T-helper 2 cell treated with Interferon-gamma antibody and Interleukin-4, amounts not matched to agents 100 ng/mL and 5 ng/mL, for 36 hours (primary cell): ENCODE measurements around the gene TTC22. TPM values are rescaled to one million over a fixed set of nuclear protein-coding genes. Genes with fewer than 3 reads are reported as not detected.

Source experiments
- intact Hi-C: fragments of 100-400 bp; cut with micrococcal nuclease; formaldehyde crosslinking; loops from one replicate; pipeline ENCODE4 v1.15.1; 2023
- total RNA-seq: library from RNA; stranded (reverse); gene quantifications from 2 replicates; pipeline ENCODE4 v1.2.3, GENCODE V29; 2022

TTC22 gene
- total RNA-seq, 1 donor from 2014 or later, result 4.5 TPM

GRCh38 chr1:54834007-54834541 is 33.0 kb upstream of the TTC22 start:
- intact Hi-C loops, result no loop called here

DNA sequence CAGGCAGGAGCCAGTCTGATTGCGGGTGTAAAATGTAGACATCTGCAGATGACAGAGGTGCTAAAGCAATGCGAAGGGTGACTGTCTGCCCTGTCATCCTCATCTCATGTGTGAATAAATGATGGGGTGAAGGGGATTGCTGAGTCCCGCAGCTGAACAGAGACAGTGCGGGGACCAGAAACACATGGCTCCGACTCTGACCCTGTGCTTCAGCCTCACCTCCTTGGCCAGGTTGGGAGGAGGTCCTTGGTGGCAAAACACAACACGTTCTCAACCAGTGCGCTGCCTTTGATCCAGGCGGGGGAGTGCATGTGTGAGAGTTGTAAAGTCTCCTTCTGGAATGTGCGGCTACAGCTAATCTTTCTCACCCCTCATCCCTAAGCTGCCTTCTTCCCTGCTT is 32.0 kb upstream of the TTC22 start:
- intact Hi-C loops, result no loop called here

- intact Hi-C loops, result no loop called here
These were observed 25.2 kb upstream of the TTC22 start for GRCh38 chr1:54826226-54826816.

DNA sequence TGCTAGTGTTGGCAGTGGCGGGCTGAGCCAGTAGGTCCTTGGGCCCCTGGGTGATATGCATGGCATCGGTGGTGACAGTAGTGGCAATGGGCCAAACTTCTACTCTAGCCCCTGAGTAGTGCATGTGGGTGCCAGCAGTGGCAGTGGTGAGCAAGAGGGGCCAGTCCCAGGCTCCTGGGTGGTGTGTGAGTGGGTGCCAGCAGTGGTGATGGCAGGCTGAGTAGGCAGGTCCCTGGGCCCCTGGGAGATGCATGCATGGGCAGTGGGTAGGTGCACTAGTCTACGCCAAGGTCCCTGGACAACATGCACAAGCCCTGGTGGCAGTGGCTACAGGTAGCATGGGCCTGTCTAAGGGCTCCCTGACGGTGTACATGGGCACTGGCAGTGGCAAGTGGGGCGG is 24.6 kb upstream of the TTC22 start:
- intact Hi-C loops, result no loop called here

DNA sequence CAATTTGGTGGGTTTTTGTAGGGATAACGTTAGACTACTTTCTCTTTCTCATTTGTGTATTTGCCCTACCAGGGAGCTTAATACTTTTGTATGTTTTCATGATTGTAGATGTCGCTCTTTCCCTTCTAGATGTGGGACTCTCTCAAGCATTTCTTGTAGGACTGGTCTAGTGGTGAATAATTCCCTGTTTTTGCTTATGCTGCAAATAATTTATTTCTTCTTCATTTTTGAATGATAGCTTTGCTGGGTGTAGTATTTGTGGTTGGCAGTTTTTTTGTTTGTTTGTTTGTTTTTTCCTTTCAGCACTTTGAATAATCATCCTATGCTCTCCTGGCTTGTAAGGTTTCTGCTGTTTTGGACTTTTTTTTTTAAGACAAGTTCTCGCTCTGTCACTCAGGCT is 22.5 kb upstream of the TTC22 start:
- intact Hi-C loops, result no loop called here

DNA sequence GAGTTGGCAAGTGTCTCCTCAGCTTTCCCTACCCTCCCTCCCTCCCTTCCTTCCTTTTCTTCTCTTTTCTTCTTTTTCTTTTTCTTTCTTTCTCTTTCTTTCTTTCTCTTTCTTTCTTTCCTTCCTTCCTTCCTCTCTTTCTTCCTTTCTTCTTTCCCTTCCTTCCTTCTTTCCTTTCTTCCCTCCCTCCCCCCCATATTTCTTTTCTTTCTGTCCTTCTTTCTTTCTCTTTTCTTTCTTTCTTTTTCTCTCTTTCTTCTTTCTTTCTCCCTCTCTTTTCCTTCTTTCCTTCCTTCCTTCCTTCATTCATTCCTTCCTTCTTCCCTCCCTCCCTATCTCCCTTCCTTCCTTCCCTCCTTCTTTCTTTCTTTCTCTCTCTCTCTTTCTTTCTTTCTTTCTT is 18.6 kb upstream of the TTC22 start:
- intact Hi-C loops, result no loop called here

GRCh38 chr1:54819195-54819536 is 18.0 kb upstream of the TTC22 start:
- intact Hi-C loops, result no loop called here

DNA sequence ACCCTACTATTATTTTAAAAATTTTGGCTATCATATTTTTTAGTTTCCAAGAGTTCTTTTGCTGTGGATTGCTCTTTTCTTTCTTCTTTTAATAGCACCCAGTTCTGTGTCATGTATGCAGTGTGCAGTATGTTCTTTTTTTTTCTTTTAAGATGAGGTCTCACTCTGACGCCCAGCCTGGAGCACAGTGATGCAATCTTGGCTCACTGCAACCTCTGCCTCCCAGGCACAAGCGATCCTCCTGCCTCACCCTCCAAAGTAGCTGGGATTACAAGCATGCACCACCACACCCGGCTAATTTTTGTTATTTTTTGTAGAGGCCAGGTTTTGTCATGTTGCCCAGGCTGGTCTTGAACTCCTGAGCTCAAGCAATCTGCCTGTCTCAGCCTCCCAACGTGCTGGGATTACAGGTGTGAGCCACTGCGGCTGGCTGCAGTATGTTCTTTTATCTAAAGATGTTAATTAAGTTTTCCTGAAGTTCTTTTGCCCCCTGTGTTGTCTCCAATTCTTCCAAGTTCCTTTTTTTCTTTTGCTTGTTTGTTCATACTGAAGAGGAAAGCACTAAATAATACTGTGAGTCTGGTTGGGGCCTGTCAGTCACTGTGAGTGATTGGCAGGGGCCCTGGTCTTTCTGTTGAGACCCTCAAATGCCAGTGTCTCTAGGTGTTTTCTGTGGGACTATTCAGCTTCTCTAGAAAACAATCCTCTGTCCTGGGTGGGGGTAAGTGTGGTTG is 17.5 kb upstream of the TTC22 start:
- intact Hi-C loops, result no loop called here

DNA sequence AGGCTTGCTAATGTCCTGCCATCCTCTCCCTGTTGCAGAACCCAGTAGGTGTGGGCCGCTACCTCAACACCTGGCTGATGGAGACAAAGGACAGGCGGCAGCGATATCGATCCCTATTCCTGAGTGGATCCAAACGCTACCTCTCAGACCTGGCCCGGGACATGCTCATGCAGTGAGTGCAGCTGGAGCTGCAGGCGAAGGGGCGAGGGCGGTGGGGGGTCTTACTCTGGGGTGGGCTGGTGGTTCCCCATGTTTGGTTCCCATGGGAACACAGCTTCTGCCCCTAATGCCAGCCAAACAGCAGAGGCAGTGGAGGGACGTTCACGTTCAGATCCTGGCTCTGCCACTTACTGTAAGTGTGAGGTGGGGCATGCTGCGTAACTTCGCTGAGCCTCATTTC is 15.8 kb upstream of the TTC22 start:
- intact Hi-C loops, result no loop called here

DNA sequence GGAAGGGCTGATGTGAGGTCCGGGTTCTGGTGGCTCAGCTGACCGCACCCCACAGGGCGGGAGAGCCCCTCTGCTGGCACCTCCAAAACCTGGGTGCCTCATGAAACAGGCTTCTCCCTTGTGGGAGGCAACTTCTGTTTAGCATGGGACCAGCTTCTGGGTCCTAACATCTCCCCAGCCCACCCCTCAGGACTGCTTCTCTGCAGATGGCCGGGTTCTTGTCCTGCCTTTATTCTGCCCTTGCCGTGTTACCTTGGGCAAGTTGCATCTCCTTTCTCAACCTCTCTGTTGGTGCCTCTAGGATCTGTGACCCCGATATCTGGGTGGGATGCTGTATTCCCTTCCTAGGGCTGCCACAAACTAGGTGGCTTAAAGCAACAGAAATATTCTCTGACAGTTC is 15.0 kb upstream of the TTC22 start:
- intact Hi-C loops, result no loop called here

DNA sequence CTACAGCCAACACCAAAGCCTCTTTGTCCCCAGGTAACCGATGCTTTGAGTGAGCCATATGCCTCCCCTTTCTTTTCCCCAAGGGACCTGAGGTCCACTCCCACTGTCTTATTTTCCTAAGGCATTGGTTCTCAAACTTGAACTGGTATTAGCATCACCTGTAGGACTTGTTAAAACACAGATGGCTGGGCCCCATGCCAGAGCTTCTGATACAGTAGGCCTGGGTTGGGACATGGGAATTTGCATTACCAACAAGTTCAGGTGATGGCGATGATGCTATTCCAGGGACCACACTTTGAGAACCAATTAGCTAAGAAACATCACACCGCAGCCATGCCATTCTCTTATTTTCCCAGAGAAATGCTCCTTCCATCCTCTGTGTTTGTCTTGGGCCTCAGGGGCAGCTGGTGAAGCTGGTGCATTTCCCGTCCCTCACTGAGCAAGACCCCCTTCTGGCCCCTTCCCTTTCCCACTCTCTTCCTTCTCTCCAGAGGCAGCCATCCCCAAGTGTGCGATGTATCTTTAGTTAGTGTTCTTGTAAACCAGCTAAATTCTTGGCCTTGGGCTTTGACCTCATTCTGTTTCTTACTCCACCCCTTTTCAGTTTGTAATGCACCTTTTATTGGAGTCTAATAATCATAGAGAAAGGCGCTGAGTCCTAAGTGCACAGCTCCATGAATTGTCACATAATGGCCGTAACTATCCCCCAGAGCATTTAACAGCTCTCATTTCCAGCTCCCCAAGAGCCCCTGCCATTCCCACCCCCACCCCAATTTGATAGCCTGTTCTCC is 14.2 kb upstream of the TTC22 start:
- intact Hi-C loops, result no loop called here

- intact Hi-C loops, result loop anchor here (5.0 kb wide), 1 partner anchor 327 kb away; no protein-coding TSS in a partner anchor
These were observed 13.4 kb upstream of the TTC22 start for GRCh38 chr1:54814571-54814970.

- intact Hi-C loops, result loop anchor here (5.0 kb wide), 1 partner anchor 327 kb away; no protein-coding TSS in a partner anchor
These were observed 13.0 kb upstream of the TTC22 start for GRCh38 chr1:54814126-54814498.

GRCh38 chr1:54813485-54814125 is 12.5 kb upstream of the TTC22 start:
- intact Hi-C loops, result loop anchor here (5.0 kb wide), 1 partner anchor 326 kb away; no protein-coding TSS in a partner anchor

DNA sequence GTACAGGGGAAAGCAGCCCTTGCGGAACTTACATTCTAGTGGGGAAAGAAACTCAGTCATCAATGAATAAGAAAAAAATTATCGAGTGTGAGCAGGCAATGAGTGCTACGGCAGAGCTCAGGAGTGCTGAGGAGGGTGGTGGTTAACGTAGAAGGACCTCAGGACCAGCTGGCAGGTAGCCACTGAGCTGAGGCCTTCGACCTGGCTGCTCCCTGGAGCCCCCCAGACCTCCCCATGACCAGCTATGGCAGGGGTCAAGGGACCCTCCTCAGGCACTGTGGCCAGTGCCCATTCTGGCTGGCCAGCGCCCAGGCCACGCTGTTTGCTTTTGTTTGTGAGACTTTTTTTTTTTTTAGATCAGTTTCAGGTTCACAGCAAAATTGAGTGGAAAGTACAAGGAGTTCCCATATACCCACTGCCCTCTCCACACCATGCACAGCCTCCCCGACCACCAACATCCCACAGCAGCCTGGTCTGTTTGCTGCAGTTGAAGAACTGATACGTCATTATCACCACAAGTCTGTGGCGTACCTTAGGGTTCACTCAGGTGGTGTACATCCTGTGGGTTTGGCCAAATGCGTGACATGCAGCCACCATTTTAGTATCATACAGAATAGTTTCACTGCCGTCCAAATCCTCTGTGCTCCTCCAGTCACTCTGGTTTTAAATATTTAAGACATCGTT is 11.8 kb upstream of the TTC22 start:
- intact Hi-C loops, result loop anchor here (5.0 kb wide), 1 partner anchor 326 kb away; no protein-coding TSS in a partner anchor

DNA sequence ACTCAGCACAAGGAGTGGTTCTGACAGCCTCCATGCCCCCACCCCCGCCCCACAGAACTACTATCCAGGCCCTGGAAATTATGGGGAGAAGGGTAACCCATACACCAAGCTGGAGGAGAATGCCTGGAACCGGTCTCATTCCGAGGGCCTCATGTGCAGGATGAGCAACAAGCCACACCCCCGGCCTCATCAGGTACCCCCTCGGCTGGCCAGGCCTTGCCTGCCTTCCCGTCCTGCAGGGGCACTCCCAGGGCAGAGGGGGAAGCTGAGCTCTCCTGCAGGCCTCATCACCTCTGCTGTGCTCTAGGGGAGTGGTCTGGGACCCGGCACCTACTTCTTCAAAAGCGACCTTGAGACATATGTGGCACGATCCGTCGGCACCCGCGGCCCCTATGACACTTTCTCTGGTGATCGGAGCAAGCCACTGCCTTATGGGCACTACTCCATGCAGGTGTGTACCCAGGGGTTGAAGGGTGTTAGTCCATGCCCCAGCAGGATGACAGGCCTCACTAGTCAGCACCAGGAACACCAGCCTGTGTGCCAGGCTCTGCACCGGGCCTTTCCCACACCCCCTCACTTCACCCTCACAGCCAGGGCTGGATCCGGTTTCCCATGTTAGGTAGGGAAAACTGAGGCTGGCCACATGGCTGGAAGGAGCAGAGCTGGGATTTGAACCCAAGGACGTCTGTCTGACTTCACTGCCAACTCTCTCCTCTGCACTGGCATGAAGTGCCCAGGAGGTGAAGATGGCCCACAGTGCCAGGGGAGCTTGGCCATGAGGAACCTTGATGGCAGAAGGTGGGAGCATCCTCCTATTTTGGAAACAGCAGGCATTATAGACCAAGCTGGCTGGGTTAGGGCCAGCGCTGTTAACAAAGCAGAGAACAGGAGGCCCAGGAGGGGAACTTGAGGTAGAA is 10.9 kb upstream of the TTC22 start:
- intact Hi-C loops, result loop anchor here (2.0 to 5.0 kb wide), 2 partner anchors 325 to 741 kb away; no protein-coding TSS in a partner anchor

GRCh38 chr1:54811066-54811465 is 9.9 kb upstream of the TTC22 start:
- intact Hi-C loops, result loop anchor here (2.0 to 5.0 kb wide), 2 partner anchors 324 to 740 kb away; no protein-coding TSS in a partner anchor

DNA sequence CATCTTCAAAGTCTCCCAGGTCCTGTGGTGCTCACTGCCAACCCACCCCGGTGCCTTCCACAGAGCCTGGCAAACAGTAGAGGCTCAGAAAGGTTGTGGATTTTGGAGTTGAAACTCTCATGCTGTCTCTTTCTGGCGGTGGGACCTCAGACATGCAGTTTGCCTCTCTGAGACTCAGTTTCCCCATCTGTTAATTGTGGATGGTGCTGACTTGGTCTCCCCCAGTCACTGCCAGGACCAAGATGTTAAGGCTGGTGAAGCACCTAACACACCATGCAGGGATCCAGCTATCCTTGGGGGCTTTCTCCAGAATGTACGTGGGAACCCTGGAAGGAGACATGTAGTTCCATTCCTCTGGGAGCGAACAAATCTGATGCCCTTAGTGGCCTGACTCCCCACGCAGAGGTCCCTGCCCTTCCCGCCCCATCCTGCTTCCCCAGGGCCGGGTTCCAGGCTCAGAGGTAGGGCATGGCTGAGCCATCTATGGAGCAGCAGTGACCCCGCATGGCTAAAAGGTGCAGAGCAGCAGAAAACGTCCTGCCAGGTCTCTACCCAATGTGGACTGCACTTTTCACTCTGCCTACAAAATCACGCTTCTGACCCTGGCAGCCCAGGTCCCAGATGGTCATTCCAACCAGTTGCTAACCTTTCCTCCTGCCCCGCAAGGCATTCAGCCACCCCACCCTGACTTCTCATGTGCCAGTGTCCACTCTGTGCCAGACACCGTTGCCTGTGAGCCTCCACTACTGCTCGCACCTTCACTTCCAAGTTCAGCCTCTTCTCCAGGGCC is 9.2 kb upstream of the TTC22 start:
- intact Hi-C loops, result loop anchor here (1.0 to 5.0 kb wide), 3 partner anchors 138 to 740 kb away; no protein-coding TSS in a partner anchor
